Measurements from ENCODE around the gene EMC7.

DNA sequence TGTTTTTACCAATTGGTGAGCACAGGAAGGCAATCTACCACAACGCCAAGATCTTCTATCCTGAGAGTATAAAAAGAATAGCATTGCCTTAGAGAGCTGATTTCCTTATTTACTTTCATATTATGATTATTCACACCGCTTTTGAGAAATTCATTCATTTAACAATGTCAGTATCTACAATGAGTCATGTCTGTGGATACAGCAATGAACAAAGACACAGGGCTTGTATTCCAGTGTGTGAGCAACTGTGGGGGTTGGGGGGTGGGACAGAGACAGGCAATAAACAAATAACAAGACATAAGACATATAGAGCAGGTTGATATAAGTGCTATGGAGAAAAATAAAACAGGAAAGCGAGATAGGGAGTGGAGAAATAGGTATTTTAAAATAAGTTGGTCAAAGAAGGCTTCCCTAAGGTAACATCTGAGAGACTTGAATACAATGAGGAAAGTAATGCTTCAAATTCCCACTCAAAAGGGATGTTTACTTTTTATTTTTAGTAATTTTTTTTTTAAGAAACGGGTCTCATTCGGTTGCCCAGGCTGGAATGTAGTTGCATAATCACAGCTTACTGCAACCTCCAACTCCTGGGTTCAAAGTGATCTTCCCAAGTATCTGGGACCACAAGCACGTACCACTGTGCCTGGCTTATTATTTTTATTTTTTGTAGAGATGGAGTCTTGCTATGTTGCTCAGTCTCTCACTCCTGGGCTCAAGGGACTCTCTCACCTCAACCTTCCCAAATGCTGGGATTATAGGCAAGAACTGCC, 45.9 kb upstream of the EMC7 start:
- TF ChIP-seq POLR2A (conservative IDR thresholded peaks at IDR 0.05) (no peak), TAF1 (IDR thresholded peaks at IDR 0.05; ENCODE audit: control insufficient read depth, extremely low read depth, insufficient read depth, low read length, severe bottlenecking) (no peak), KLF16 (IDR thresholded peaks at IDR 0.05) (no peak), YY1 (IDR thresholded peaks at IDR 0.05; ENCODE audit: borderline replicate concordance in 1 of 3, control insufficient read depth in 1 of 3, extremely low read depth in 1 of 3, insufficient read depth in 3 of 3, insufficient read length in 1 of 3, insufficient replicate concordance in 2 of 3, low read depth in 1 of 3, low read length in 2 of 3) (no peak), MCM7 (IDR thresholded peaks at IDR 0.05) (no peak), JUN (IDR thresholded peaks at IDR 0.05; ENCODE audit: borderline replicate concordance, low read depth, low read length) (no peak), JUN (CRISPR knock-in tag; IDR thresholded peaks at IDR 0.05; ENCODE audit: borderline replicate concordance) (no peak), EP300 (IDR thresholded peaks at IDR 0.05; ENCODE audit: low read length) (no peak)
- TF ChIP-seq, protein P1, sequence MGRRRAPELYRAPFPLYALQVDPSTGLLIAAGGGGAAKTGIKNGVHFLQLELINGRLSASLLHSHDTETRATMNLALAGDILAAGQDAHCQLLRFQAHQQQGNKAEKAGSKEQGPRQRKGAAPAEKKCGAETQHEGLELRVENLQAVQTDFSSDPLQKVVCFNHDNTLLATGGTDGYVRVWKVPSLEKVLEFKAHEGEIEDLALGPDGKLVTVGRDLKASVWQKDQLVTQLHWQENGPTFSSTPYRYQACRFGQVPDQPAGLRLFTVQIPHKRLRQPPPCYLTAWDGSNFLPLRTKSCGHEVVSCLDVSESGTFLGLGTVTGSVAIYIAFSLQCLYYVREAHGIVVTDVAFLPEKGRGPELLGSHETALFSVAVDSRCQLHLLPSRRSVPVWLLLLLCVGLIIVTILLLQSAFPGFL (CRISPR knock-in tag; IDR thresholded peaks at IDR 0.05): no peak
- TF ChIP-seq, protein P2, sequence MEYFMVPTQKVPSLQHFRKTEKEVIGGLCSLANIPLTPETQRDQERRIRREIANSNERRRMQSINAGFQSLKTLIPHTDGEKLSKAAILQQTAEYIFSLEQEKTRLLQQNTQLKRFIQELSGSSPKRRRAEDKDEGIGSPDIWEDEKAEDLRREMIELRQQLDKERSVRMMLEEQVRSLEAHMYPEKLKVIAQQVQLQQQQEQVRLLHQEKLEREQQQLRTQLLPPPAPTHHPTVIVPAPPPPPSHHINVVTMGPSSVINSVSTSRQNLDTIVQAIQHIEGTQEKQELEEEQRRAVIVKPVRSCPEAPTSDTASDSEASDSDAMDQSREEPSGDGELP (CRISPR knock-in tag; IDR thresholded peaks at IDR 0.05; ENCODE audit: borderline replicate concordance): no peak
- TF ChIP-seq, protein P3, sequence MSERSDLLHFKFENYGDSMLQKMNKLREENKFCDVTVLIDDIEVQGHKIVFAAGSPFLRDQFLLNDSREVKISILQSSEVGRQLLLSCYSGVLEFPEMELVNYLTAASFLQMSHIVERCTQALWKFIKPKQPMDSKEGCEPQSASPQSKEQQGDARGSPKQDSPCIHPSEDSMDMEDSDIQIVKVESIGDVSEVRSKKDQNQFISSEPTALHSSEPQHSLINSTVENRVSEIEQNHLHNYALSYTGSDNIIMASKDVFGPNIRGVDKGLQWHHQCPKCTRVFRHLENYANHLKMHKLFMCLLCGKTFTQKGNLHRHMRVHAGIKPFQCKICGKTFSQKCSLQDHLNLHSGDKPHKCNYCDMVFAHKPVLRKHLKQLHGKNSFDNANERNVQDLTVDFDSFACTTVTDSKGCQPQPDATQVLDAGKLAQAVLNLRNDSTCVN (CRISPR knock-in tag; IDR thresholded peaks at IDR 0.05): no peak
- TF ChIP-seq, protein P4, sequence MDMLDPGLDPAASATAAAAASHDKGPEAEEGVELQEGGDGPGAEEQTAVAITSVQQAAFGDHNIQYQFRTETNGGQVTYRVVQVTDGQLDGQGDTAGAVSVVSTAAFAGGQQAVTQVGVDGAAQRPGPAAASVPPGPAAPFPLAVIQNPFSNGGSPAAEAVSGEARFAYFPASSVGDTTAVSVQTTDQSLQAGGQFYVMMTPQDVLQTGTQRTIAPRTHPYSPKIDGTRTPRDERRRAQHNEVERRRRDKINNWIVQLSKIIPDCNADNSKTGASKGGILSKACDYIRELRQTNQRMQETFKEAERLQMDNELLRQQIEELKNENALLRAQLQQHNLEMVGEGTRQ (CRISPR knock-in tag; IDR thresholded peaks at IDR 0.05): no peak

All from K562 (cell line).